GM12865 (cell line): Measurements from ENCODE around the gene HAGH.

Experiments used
- DNase-seq: peaks from one replicate; pipeline ENCODE4 v3.0.0; 2010; ENCODE audit warnings: low read depth
- H3K4me3 ChIP-seq: 2 replicates; pipeline ENCODE4 v1.5.1; 2011; ENCODE audit warnings: mild to moderate bottlenecking, low read depth, low read length, control low read depth
- CTCF ChIP-seq: IDR thresholded peaks from 2 replicates; pipeline ENCODE4 v1.5.1; 2011; ENCODE audit warnings: low read length, control low read depth, low read depth, inconsistent platforms; ENCODE audit not compliant: insufficient read depth; ENCODE audit errors: missing control alignments

Gene HAGH

DNA sequence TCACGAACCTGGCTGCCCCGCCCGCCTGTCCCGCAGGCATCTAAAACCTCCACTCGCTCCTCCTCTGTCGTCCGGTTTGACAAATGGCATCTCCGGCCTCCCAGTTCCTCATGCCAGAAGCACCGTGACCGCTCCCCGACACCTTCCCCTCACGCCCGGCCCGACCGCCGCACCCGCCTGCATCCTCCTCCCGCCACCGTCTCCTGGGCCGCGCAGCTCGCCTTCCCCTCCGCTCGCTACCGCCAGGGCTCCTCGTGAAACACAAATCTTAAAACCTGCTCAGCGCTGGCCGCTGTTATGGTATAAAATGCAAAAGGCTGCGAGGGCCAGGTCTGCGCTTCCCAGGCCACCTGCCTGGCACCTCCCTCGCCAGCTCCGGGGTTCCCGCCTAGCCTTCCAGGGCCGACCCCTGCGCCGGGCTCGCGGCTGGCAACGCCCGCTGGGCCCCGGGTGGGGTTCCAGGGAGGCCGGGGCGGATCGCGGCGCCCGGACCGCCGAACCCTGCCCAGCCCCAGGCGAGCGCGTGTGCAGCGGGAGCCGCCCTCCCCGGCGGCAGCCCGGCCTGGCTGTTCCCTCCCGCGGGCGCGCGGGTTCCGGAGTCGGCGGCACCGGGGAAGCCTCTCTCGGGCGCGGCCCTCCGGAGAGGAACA is 44.7 kb downstream of the HAGH start:
- H3K4me3 ChIP-seq, result peak overlapping the region; percentile 84
- TF ChIP-seq CTCF, result peak; percentile 10

GRCh38 chr16:1781254-1781653 is 45.4 kb downstream of the HAGH start:
- no peak for TF ChIP-seq CTCF
- no peak for DNase-seq
- peak overlapping the region; percentile 84 for H3K4me3 ChIP-seq

More for the DNA sequence above, 44.7 kb downstream of the HAGH start:
- peak; percentile 42 for DNase-seq

DNA sequence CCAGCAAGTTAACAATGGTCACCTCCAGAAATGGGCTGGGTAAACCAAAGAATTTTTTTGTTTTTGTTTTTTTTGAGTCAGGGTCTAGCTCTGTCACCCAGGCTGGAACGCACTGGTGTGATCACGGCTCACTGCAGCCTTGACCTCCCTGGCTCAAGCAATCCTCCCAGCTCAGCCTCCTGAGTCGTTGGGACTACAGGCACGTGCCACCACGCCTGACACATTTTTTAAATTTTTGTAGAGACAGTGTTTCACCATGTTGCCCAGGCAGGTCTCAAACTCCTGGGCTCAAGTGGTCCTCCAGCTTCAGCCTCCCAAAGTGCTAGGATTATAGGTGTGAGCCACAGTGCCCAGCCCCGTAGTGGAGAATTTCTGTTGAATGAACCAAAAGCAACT is 46.0 kb downstream of the HAGH start:
- no peak for TF ChIP-seq CTCF
- DNase-seq, result no peak
- no peak overlapping the region for H3K4me3 ChIP-seq

GRCh38 chr16:1779741-1780676 is 46.6 kb downstream of the HAGH start:
- no peak for TF ChIP-seq CTCF
- DNase-seq, result no peak
- H3K4me3 ChIP-seq, result no peak overlapping the region

DNA sequence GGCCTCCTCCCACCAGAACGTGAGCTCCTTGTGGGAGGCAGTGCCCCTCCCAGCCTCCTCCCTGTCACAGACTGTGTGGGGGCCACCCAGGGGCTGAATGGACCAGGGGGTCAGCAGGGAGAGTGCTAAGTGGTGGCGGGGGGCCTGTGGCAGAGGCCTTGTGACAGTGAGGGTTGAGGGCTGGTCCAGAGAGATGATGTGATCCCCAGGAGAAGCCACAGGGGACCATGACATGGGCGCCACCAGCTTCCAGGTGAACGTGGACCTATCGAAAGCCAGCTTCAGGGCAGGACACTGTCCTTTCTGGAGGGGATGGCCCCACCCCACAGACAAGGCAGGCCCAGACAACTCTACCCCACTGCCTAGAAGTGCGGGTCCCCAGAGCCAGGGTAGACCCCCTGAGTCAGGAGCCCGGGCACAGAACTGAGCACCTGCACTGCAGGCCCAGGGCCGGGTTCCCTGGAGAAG is 47.4 kb downstream of the HAGH start:
- TF ChIP-seq CTCF, result no peak
- DNase-seq, result no peak
- no peak overlapping the region for H3K4me3 ChIP-seq

DNA sequence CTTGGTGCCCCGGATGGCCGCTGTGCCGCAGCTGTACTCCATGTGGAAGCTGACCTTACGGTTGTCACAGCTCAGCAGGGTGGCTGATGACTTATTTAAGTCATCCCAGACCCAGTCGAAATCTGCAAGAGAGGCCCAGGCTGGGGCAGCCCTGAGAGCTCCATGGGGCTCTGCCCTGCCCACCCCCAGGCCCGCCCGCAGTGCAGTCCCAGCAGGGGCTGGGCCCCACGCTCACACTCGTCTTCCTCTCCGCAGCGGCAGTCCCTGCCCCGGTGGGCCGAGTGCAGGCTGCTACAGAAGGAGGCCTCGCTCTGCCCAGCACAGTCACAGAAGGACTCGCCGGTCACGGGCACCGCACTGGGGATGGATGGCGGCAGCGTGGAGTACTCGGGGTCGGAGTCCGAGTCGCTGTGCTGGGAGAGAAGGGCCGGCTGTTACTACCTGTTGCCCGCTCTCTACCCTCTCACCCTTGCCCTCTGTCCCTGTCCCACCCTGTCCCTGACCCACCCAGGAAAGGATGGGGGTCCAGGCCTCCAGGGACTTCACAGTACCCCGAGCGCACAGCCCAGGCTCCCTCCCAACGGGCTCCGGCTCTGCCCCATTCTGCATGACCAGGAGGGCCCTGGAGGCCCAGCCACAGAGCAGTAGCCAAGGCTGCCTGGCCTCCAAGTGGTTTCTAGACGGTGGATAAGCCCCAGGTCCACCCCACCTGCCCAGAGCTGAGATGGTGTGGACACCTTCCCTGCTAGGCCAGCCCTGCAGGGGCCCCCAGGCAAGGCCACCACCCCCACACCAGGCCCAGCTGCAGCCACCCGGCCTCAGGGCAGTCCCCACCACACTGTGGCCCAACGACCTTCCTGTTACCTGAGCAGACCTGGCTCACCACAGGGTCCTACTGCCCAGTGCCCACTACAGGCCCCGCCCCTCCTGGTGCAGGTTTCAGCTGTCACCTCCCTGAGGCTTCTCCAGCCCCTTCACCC is 48.1 kb downstream of the HAGH start:
- no peak for DNase-seq
- no peak for TF ChIP-seq CTCF
- no peak overlapping the region for H3K4me3 ChIP-seq
